GM19467 (cell line): ENCODE measurements around the gene ISCU.
"Not testable (repeated sequence)": the region's sequence is repeated elsewhere in the genome, so short reads cannot be mapped to it uniquely, and the experiment has no call there.

ENCODE experiments used
- ATAC-seq: cut with Tn5 transposase; IDR thresholded peaks from one replicate; pipeline ENCODE4 v1.9.1; 2021; ENCODE audit warnings: mild to moderate bottlenecking, moderate library complexity; ENCODE audit not compliant: unreplicated experiment

ISCU gene

GRCh38 chr12:108568338-108569154 is 6.2 kb downstream of the ISCU start:
- ATAC-seq: peak; percentile 58

- no peak for ATAC-seq
These were observed 8.6 kb downstream of the ISCU start for GRCh38 chr12:108570743-108571608.

- no peak for ATAC-seq
These were observed 9.3 kb downstream of the ISCU start for GRCh38 chr12:108571609-108572165.

- no peak for ATAC-seq
These were observed 9.9 kb downstream of the ISCU start for GRCh38 chr12:108572166-108572790.

- no peak for ATAC-seq
These were observed 10.9 kb downstream of the ISCU start for GRCh38 chr12:108573317-108573716.

GRCh38 chr12:108574276-108574675 is 11.9 kb downstream of the ISCU start:
- not testable (repeated sequence) for ATAC-seq

- ATAC-seq: no peak
These were observed 13.0 kb downstream of the ISCU start for GRCh38 chr12:108575199-108575912.

GRCh38 chr12:108576660-108577234 is 14.4 kb downstream of the ISCU start:
- no peak for ATAC-seq

GRCh38 chr12:108577458-108577857 is 15.1 kb downstream of the ISCU start:
- no peak for ATAC-seq

GRCh38 chr12:108578264-108578663 is 15.9 kb downstream of the ISCU start:
- no peak for ATAC-seq

- no peak for ATAC-seq
These were observed 16.4 kb downstream of the ISCU start for GRCh38 chr12:108578813-108579212.

GRCh38 chr12:108580531-108580930 is 18.1 kb downstream of the ISCU start:
- no peak for ATAC-seq

- ATAC-seq: no peak
These were observed 19.2 kb downstream of the ISCU start for GRCh38 chr12:108581311-108582227.

GRCh38 chr12:108582509-108582908 is 20.1 kb downstream of the ISCU start:
- ATAC-seq: no peak

- ATAC-seq: no peak
These were observed 20.8 kb downstream of the ISCU start for GRCh38 chr12:108582978-108583770.

- no peak for ATAC-seq
These were observed 21.6 kb downstream of the ISCU start for GRCh38 chr12:108583991-108584390.

- no peak for ATAC-seq
These were observed 22.2 kb downstream of the ISCU start for GRCh38 chr12:108584456-108585065.

- no peak for ATAC-seq
These were observed 23.5 kb downstream of the ISCU start for GRCh38 chr12:108585864-108586263.
